ENCODE data around the gene LUZP1.

LUZP1 gene

GRCh38 chr1:23103001-23103889, 65.4 kb downstream of the LUZP1 start:
- H3K27ac ChIP-seq (ENCODE audit: extremely low read depth, low read depth, low read length), result no peak overlapping the region
- TF ChIP-seq, protein P1, sequence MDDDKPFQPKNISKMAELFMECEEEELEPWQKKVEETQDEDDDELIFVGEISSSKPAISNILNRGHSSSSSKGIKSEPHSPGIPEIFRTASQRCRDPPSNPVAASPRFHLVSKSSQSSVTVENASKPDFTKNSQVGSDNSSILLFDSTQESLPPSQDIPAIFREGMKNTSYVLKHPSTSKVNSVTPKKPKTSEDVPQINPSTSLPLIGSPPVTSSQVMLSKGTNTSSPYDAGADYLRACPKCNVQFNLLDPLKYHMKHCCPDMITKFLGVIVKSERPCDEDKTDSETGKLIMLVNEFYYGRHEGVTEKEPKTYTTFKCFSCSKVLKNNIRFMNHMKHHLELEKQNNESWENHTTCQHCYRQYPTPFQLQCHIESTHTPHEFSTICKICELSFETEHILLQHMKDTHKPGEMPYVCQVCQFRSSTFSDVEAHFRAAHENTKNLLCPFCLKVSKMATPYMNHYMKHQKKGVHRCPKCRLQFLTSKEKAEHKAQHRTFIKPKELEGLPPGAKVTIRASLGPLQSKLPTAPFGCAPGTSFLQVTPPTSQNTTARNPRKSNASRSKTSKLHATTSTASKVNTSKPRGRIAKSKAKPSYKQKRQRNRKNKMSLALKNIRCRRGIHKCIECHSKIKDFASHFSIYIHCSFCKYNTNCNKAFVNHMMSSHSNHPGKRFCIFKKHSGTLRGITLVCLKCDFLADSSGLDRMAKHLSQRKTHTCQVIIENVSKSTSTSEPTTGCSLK (tag by site-specific recombination; IDR thresholded peaks at IDR 0.05), result no peak
- no peak for TF ChIP-seq REPIN1 (tag by site-specific recombination; IDR thresholded peaks at IDR 0.05; ENCODE audit: low read depth)
- peak; percentile 59 for TF ChIP-seq ZBTB20 (tag by site-specific recombination; IDR thresholded peaks at IDR 0.05)
- no peak for TF ChIP-seq ZNF596 (tag by site-specific recombination; IDR thresholded peaks at IDR 0.05)
- TF ChIP-seq, protein P2, sequence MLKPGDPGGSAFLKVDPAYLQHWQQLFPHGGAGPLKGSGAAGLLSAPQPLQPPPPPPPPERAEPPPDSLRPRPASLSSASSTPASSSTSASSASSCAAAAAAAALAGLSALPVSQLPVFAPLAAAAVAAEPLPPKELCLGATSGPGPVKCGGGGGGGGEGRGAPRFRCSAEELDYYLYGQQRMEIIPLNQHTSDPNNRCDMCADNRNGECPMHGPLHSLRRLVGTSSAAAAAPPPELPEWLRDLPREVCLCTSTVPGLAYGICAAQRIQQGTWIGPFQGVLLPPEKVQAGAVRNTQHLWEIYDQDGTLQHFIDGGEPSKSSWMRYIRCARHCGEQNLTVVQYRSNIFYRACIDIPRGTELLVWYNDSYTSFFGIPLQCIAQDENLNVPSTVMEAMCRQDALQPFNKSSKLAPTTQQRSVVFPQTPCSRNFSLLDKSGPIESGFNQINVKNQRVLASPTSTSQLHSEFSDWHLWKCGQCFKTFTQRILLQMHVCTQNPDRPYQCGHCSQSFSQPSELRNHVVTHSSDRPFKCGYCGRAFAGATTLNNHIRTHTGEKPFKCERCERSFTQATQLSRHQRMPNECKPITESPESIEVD (tag by site-specific recombination; IDR thresholded peaks at IDR 0.05), result peak; percentile 66
- peak; percentile 71 for TF ChIP-seq OSR2 (tag by site-specific recombination; IDR thresholded peaks at IDR 0.05)
- peak; percentile 35; the same call in 1 of the 2 replicates for TF ChIP-seq ZNF629 (tag by site-specific recombination; IDR thresholded peaks at IDR 0.05)
- TF ChIP-seq TSHZ1 (tag by site-specific recombination; IDR thresholded peaks at IDR 0.05; ENCODE audit: borderline replicate concordance), result no peak
- peak; percentile 25; the same call in 1 of the 2 replicates for TF ChIP-seq ZNF366 (tag by site-specific recombination; conservative IDR thresholded peaks at IDR 0.05)
- H3K36me3 ChIP-seq (ENCODE audit: control insufficient read depth in 2 of 2, insufficient read depth in 1 of 2, low read length in 2 of 2), result peaks cover 0 to 24% of the 10 kb centered on the region in 2 experiments; a peak in 2 of 3 replicates
- H3K9me3 ChIP-seq (ENCODE audit: control insufficient read depth, insufficient read depth, low read depth, low read length), result no peaks in the 10 kb centered on the region
- peaks cover 32% of the 10 kb centered on the region for H3K4me1 ChIP-seq (ENCODE audit: control insufficient read depth, insufficient read depth, low read length)
- CTCF ChIA-PET, result interaction anchor here (0.6 to 12.9 kb wide), 6 partner anchors 9 to 92 kb away, joined by 3 to 333 read pairs (median 4); no protein-coding TSS in a partner anchor
- POLR2A ChIA-PET, result interaction anchor here (0.5 to 1.5 kb wide), 3 partner anchors 66 to 89 kb away, joined by 3 to 6 read pairs (median 5); partner anchors contain the start of gene LUZP1
- no peak overlapping the region for H3K4me3 ChIP-seq (ENCODE audit: low read depth, low read length)

DNA sequence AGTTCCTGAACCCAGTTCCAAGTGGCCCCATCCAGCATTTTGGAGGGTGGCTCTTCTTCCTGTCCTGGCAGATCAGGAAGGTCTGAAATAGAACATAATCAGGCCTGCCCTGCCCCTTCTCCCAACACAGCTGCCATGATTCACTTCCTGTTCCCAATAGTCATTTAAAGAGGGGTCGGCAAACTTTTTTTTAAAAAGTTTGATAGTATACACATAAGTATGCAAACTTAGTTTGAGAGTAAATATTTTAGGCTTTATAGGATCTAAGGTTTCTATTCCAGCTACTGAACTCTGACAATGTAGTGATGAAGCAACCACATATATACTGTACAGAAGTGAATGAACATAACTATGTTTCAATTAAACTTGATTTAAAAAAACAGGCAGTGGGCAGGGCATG, 66.4 kb downstream of the LUZP1 start:
- peaks cover 32% of the 10 kb centered on the region for H3K4me1 ChIP-seq (ENCODE audit: control insufficient read depth, insufficient read depth, low read length)
- ChIA-PET POLR2A (interaction anchor here (1.5 kb wide), 1 partner anchor 67 kb away, joined by 6 read pairs; the partner anchor contains the start of gene LUZP1), CTCF (interaction anchor here (0.6 to 12.9 kb wide), 6 partner anchors 30 to 115 kb away, joined by 3 to 333 read pairs (median 4); partner anchors contain the start of gene HTR1D)
- H3K4me3 ChIP-seq (ENCODE audit: low read depth, low read length), result no peak overlapping the region
- no peak overlapping the region for H3K27ac ChIP-seq (ENCODE audit: extremely low read depth, low read depth, low read length)
- H3K36me3 ChIP-seq (ENCODE audit: control insufficient read depth in 2 of 2, insufficient read depth in 1 of 2, low read length in 2 of 2), result peaks cover 0 to 17% of the 10 kb centered on the region in 2 experiments; a peak in 2 of 3 replicates
- no peaks in the 10 kb centered on the region for H3K9me3 ChIP-seq (ENCODE audit: control insufficient read depth, insufficient read depth, low read depth, low read length)
- TF ChIP-seq ZNF624 (tag by site-specific recombination; IDR thresholded peaks at IDR 0.05), result no peak
- TF ChIP-seq SCRT2 (tag by site-specific recombination; IDR thresholded peaks at IDR 0.05), result no peak
- TF ChIP-seq ZBTB48 (tag by site-specific recombination; IDR thresholded peaks at IDR 0.05), result no peak
- TF ChIP-seq ZNF311 (tag by site-specific recombination; IDR thresholded peaks at IDR 0.05; ENCODE audit: borderline replicate concordance), result no peak
- TF ChIP-seq, protein P3, sequence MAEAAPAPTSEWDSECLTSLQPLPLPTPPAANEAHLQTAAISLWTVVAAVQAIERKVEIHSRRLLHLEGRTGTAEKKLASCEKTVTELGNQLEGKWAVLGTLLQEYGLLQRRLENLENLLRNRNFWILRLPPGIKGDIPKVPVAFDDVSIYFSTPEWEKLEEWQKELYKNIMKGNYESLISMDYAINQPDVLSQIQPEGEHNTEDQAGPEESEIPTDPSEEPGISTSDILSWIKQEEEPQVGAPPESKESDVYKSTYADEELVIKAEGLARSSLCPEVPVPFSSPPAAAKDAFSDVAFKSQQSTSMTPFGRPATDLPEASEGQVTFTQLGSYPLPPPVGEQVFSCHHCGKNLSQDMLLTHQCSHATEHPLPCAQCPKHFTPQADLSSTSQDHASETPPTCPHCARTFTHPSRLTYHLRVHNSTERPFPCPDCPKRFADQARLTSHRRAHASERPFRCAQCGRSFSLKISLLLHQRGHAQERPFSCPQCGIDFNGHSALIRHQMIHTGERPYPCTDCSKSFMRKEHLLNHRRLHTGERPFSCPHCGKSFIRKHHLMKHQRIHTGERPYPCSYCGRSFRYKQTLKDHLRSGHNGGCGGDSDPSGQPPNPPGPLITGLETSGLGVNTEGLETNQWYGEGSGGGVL (tag by site-specific recombination; IDR thresholded peaks at IDR 0.05), result no peak
- TF ChIP-seq, protein P4, sequence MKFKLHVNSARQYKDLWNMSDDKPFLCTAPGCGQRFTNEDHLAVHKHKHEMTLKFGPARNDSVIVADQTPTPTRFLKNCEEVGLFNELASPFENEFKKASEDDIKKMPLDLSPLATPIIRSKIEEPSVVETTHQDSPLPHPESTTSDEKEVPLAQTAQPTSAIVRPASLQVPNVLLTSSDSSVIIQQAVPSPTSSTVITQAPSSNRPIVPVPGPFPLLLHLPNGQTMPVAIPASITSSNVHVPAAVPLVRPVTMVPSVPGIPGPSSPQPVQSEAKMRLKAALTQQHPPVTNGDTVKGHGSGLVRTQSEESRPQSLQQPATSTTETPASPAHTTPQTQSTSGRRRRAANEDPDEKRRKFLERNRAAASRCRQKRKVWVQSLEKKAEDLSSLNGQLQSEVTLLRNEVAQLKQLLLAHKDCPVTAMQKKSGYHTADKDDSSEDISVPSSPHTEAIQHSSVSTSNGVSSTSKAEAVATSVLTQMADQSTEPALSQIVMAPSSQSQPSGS (tag by site-specific recombination; IDR thresholded peaks at IDR 0.05; ENCODE audit: low read depth), result no peak
- no peak for TF ChIP-seq ZNF155 (tag by site-specific recombination; IDR thresholded peaks at IDR 0.05)
- no peak for TF ChIP-seq ZNF157 (tag by site-specific recombination; IDR thresholded peaks at IDR 0.05)
- no peak for TF ChIP-seq ZNF239 (tag by site-specific recombination; IDR thresholded peaks at IDR 0.05)
- TF ChIP-seq, protein P5, sequence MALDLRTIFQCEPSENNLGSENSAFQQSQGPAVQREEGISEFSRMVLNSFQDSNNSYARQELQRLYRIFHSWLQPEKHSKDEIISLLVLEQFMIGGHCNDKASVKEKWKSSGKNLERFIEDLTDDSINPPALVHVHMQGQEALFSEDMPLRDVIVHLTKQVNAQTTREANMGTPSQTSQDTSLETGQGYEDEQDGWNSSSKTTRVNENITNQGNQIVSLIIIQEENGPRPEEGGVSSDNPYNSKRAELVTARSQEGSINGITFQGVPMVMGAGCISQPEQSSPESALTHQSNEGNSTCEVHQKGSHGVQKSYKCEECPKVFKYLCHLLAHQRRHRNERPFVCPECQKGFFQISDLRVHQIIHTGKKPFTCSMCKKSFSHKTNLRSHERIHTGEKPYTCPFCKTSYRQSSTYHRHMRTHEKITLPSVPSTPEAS (tag by site-specific recombination; IDR thresholded peaks at IDR 0.05), result no peak
- no peak for TF ChIP-seq ZNF266 (tag by site-specific recombination; IDR thresholded peaks at IDR 0.05; ENCODE audit: low read depth)
- TF ChIP-seq ZNF175 (tag by site-specific recombination; IDR thresholded peaks at IDR 0.05), result no peak
